Measurements from ENCODE around the gene SRGAP1. TPM values are rescaled to one million over a fixed set of nuclear protein-coding genes. Genes with fewer than 3 reads are reported as not detected.
"Not testable (repeated sequence)": the region's sequence is repeated elsewhere in the genome, so short reads cannot be mapped to it uniquely, and the experiment has no call there.

SRGAP1 gene
- total and polyA plus RNA-seq, 2 of the 13 experiments (the other 11 are each of a cell fraction or from before 2014, with no cell fraction given) = 1.6 to 3.4 TPM

GRCh38 chr12:64072916-64073575 lies 228.5 kb downstream of the SRGAP1 start:
- DNase-seq (ENCODE audit: low spot score) = no peak
- WGBS (ENCODE audit: low lambda C conversion rate) = 91% methylated on average over 5 of the region's 5 CpGs
- no TSS peak for BruUV-seq (replicated peaks)
- TF ChIP-seq ZSCAN29 (CRISPR knock-in tag; conservative IDR thresholded peaks at IDR 0.05) (no peak), JUND (CRISPR knock-in tag; IDR thresholded peaks at IDR 0.05) (no peak)
- intact Hi-C loops (cut with micrococcal nuclease; ENCODE audit: unreplicated experiment) (no loop called here), in situ Hi-C loops (cut with HindIII; ENCODE audit: extremely low pct_ligation_motif_present, low pct_unique_long_range_greater_than_20kb) (no loop called here)
- no peak for ATAC-seq
- FAIRE-seq = no peak
- CTCF ChIA-PET (ENCODE audit: low intra/inter-chr PET ratio, low total read pairs) = no interaction called here
- no peak overlapping the region for H3K9ac ChIP-seq (ENCODE audit: insufficient read depth, low read depth, low read length)
- no peaks in the 10 kb centered on the region for H3K79me2 ChIP-seq (ENCODE audit: insufficient read depth, low read length)
- no peaks in the 10 kb centered on the region for H3K4me1 ChIP-seq (ENCODE audit: insufficient read depth, low read length)
- H4K20me1 ChIP-seq (ENCODE audit: insufficient read depth, low read length) = no peaks in the 10 kb centered on the region
- no peak overlapping the region for H3K4me2 ChIP-seq (ENCODE audit: low read depth, low read length)
- H3K9me3 ChIP-seq (ENCODE audit: low read length) = no peaks in the 10 kb centered on the region
- POLR2A ChIA-PET = no interaction called here
- no peak overlapping the region for H3K27ac ChIP-seq (ENCODE audit: extremely low read length, insufficient read depth, low read length)
- H2AFZ ChIP-seq (ENCODE audit: low read length) = no peak overlapping the region
- no peak overlapping the region for H3K4me3 ChIP-seq (replicated peaks in 1 of 3; ENCODE audit: insufficient read depth in 1 of 3, low read depth in 2 of 3, low read length in 3 of 3)
- no peaks in the 10 kb centered on the region for H3K36me3 ChIP-seq (replicated peaks in 1 of 2; ENCODE audit: control insufficient read depth in 1 of 2, insufficient read depth in 2 of 2, low read length in 2 of 2)
- no peaks in the 10 kb centered on the region for H3K27me3 ChIP-seq (ENCODE audit: control insufficient read depth in 1 of 2, insufficient read depth in 2 of 2, low read length in 2 of 2)

- WGBS (ENCODE audit: low lambda C conversion rate) = 92% methylated on average over 9 of the region's 9 CpGs
- H3K9me3 ChIP-seq (ENCODE audit: low read length); BruUV-seq (replicated peaks); DNase-seq (ENCODE audit: low spot score); H2AFZ ChIP-seq (ENCODE audit: low read length); H3K36me3 ChIP-seq (replicated peaks in 1 of 2; ENCODE audit: control insufficient read depth in 1 of 2, insufficient read depth in 2 of 2, low read length in 2 of 2); H3K9ac ChIP-seq (ENCODE audit: insufficient read depth, low read depth, low read length); in situ Hi-C loops (cut with HindIII; ENCODE audit: extremely low pct_ligation_motif_present, low pct_unique_long_range_greater_than_20kb); ATAC-seq; H3K4me2 ChIP-seq (ENCODE audit: low read depth, low read length); H3K79me2 ChIP-seq (ENCODE audit: insufficient read depth, low read length); POLR2A ChIA-PET; H3K4me1 ChIP-seq (ENCODE audit: insufficient read depth, low read length); intact Hi-C loops (cut with micrococcal nuclease; ENCODE audit: unreplicated experiment); H3K4me3 ChIP-seq (replicated peaks in 1 of 3; ENCODE audit: insufficient read depth in 1 of 3, low read depth in 2 of 3, low read length in 3 of 3); H3K27ac ChIP-seq (ENCODE audit: extremely low read length, insufficient read depth, low read length); H3K27me3 ChIP-seq (ENCODE audit: control insufficient read depth in 1 of 2, insufficient read depth in 2 of 2, low read length in 2 of 2); FAIRE-seq; H4K20me1 ChIP-seq (ENCODE audit: insufficient read depth, low read length); CTCF ChIA-PET (ENCODE audit: low intra/inter-chr PET ratio, low total read pairs): not testable (repeated sequence)
These were observed 232.1 kb downstream of the SRGAP1 start for GRCh38 chr12:64076565-64076964.
